GM19238 (cell line): ENCODE data around the gene S100A9.
A peak's percentile ranks its signal among the peaks of the same experiment; 100 is the strongest.

ENCODE experiments used
- DNase-seq: peaks from one replicate; pipeline ENCODE4 v3.0.0; 2011; ENCODE audit warnings: low spot score; ENCODE audit not compliant: insufficient read length

Gene S100A9

GRCh38 chr1:153389401-153389800 lies 31.7 kb downstream of the S100A9 start:
- no peak for DNase-seq

DNA sequence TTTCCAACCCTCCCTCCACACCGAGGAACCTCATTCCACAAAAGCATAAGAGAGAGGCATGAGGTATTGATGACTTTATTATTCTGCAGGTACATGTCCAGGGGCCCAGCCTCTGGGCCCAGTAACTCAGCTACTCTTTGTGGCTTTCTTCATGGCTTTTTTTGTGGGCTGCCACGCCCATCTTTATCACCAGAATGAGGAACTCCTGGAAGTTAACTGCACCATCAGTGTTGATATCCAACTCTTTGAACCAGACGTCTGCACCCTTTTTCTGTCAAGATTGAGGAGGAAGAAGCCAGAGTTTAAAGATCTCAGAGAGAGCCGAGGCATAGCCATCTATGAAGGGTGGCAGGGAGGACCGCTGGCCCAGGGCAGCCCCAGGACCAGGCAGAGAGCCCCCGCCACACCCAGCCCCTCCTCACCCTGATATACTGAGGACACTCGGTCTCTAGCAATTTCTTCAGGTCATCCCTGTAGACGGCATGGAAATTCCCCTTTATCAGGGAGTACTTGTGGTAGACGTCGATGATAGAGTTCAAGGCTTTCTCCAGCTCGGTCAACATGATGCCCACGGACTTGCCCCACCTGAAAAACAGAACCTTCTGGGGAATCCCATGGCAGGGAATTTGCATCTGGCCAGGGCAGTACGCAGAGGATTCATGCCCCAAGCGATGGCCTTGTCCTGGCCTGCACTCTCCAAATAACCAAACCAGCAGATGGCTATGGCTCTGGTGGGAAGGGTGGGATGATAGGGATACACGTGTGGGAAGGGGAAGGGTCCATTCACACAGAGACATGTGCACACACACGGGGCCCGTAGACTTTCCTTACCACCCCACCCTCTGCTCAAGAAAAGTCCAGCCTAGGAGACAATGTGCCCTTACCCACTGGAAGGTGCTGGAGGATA lies 32.6 kb downstream of the S100A9 start:
- no peak for DNase-seq

DNA sequence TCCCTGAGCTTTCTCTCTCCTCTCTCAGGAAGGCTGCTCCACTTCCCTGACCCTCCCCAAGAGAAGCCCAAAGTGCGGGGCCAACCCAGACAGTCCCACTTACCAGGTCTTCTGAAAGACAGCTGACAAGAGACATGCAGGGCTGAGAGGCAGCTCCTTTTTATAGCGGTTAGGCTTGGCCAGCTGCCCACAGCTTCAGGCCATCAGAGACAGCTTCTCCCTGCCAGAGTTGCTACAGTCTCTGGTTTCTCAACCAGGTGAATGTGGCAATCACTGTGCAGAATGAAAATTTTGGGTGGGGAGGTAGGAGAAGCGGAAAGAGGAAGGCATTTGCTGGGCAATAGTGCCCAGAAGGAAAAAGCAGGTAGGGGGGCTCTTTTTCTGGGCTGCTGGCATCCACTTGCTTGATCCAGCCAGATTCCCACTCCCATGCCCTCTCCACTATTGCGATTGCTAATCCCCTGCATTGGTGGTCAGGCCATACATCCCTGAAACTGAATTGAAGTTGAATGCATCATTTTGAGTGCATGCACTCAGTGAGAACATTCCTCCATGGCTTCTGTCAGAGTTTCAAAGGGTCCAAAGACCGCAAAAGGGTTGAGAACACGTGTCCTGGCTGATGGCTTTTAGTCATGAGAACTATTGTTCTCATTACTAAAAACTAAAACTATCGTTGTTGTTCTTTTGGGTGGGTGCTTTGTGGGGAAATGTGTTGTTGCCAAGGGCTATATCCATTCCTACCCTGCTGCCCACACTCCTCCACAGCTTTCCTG lies 33.5 kb downstream of the S100A9 start, which contains the start of gene S100A8:
Gene S100A8 (minus strand): TSS at position 136 of the 773 bp plus-strand sequence. CDS start 538 bp downstream, outside the sequence.
- no peak for DNase-seq

DNA sequence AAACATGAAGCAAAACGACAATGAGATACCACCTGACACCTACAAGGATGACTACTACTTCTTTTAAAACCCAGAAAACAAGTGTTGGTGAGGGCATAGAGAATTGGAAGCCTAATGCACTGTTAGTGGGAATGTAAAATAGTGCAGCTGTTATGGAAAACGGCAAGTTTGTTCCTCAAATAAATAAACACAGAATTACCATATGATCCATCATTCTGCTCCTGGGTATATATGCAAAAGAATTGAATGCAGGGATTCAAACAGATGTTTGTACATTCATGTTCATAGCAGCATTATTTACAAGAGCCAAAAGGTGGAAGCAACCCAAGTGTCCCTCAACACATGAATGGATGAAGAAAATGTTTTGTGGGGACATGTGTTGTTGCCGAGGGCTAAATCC lies 34.6 kb downstream of the S100A9 start:
- no peak for DNase-seq

- DNase-seq = no peak
Observed at GRCh38 chr1:153392822-153393221, 35.2 kb downstream of the S100A9 start.

- no peak for DNase-seq
Observed at GRCh38 chr1:153393926-153394325, 36.3 kb downstream of the S100A9 start.

DNA sequence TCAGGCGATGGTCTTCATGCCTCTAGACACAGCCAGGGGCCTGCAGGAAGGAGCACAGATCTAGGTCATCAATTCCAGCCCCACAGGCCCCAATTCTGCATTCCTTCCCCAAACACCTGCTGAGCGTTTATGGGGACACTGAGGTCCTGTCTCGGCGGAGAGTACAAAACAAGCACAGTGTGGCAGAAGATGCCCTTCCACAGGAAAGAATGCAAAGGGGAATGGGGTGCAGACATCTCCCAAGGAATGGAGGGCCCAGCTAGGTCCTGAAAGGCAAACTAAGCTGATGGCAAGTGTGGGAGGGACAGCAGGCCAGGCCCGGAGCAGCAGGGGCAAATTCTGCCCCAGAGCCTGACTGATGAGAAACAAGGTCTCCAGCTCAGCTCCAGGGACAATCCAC lies 36.7 kb downstream of the S100A9 start:
- DNase-seq = no peak

GRCh38 chr1:153395136-153395685 lies 37.6 kb downstream of the S100A9 start:
- no peak for DNase-seq

DNA sequence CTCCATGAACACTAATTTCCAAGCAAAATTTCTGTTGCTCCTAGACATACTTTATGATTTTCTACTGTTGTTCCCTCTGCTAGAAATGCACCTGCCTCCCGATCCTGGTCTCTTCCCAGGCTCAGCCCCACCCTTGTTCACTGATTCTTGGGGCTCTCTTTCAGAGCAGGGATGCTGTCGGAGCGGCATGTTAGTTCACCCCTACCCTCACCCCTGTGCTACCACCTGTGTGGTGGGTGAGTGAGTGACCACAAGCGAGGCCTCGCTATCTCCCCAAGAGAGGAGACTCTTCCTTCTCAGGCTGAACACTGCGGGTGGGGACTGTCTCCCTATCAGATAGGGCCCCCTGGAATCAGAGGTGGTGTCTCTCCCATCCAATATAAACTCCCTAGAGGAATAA lies 38.1 kb downstream of the S100A9 start:
- DNase-seq = no peak

DNA sequence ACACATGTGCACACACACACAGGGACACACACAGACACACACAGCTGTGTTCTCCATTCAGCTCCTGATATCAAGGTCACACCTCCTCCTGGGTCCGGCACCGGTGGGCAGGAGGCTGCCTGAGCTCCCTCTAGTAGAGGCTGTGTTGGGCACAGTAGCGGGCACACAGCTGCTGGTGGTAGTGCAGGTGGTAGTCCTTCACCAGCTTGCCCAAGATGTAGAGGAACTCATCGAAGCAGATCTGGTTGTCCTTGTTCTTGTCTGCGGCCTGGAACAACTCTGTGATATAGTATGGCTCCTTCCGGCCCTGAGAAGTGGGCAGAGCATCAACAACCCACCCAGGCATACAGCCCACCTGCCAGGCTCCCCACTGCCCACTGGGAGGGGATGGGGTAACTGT lies 38.8 kb downstream of the S100A9 start:
- no peak for DNase-seq

DNA sequence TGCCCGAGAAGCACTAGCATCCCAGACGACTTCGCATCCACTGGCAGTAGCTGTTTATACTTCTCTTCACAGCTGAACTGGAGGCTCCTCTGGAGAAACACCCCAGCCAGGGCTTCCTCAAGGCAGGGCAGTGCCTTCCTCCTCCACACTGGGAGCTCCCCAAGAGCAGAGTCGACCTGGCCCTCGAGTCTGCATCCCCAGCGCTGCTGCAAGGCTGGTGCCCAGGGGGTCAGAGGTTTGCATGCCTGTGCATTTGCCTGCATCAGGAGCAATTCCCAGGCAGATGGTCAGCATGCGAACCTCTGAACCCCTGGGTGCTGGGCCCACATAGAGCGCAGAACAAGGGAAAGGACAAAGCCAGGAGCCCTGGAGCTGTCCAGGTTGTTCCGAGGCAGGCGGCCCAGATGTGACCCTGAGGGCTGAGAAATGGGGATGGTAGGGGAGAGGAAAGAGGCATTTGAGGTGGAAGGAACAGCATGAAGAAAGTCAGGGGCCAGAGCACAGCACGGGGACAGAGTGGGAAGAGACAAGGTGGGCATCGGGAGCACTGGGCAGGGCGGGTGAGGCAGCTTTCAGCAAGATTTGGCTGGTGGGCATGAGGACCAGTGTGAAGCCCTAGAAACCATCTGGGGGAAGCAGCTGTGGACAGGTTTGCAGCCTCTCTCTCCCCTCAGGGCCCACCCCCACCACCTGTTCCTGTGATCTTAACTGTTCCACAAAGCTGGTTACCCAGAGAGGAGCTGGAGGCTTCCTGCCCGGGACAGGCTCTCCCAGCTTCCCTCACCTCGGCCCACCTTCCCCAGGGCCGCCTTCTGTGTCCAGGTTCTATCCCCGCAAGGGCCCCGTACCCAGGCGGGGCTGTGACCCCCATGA lies 39.6 kb downstream of the S100A9 start:
- DNase-seq = no peak

DNA sequence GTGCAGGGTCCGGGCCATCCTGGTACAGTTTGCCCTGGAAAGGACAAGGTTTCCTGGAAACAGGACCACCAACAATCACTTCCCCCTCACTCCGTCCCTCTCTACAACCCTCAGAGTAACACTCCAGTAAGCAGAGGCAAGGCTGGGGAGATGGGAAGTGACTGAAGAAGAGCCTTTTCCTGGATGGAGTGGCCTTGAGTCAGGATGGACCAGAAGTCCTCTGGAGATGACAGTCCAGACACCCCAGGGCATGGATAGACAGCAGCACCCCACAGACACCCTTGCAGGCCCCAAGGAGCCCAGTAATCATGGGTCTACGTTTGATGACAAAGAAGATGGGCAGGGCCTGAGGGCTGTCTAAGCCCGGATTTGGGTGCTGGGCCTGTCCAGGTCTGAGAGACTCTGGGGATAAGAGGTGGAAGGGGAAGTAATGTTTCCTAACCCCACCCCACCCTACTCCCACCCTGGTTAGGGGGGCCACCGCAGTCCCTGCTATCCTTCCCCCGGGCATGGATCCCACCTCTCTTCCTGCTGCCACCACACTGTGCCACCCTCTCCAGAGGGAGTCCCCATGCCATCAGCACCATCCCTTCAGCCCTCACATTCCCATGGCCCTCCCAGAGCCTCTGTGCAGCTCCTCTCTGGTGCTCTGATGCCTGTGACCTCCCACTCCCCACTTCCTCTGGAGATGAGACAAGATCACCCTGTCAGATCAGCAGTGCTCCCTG lies 40.4 kb downstream of the S100A9 start:
- no peak for DNase-seq

DNA sequence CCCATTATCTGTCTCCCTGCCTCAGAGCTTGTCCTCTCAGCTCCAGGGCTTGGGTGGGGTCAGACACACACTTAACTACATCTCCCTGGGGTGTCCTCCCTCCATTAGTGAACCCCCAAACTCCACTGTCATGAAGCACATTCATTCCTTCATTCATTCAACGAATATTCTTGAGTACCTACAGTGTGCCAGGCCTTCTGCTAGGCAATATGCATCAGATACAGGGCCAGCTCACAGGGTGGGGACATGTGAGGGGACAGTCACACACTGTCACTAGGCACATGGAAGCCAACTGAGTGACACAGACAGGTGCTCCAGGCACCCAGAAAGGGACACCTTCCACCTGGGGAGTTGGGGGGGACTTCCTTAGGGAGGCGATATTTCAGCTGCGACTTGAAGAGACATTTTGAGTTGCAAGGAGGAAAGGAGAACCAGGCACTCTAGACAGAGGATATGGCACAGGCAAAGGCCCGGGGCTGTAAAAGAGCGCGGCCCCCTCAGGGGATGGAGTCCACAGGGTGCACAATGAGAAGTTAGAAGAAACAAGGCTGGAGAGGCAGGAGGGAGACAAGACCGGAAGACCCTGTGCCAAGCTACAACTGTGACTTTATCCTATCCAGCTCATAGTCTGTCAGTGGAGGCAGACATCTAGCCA lies 41.9 kb downstream of the S100A9 start:
- no peak for DNase-seq

GRCh38 chr1:153400244-153400643 lies 42.6 kb downstream of the S100A9 start:
- DNase-seq = no peak

DNA sequence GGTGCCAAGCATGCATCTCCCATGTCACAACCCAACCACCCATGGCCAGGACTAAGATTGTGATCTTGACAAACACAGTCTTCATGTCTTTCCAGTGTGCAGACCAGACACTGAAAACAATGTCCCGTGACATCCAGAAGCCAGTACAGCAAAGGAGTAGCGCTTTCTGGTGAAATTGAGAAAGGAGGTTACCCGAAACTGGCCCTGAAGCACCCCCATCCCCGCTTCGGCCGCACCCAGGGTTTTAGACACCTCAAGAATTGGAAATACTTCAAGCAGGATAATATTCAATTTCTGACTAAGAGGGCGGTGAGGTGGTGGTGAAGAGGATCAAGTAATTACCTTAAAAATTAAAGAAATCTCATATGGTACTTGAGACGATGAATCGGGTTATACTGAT lies 43.8 kb downstream of the S100A9 start:
- no peak for DNase-seq

- DNase-seq = no peak
Observed at GRCh38 chr1:153402226-153402625, 44.6 kb downstream of the S100A9 start.

DNA sequence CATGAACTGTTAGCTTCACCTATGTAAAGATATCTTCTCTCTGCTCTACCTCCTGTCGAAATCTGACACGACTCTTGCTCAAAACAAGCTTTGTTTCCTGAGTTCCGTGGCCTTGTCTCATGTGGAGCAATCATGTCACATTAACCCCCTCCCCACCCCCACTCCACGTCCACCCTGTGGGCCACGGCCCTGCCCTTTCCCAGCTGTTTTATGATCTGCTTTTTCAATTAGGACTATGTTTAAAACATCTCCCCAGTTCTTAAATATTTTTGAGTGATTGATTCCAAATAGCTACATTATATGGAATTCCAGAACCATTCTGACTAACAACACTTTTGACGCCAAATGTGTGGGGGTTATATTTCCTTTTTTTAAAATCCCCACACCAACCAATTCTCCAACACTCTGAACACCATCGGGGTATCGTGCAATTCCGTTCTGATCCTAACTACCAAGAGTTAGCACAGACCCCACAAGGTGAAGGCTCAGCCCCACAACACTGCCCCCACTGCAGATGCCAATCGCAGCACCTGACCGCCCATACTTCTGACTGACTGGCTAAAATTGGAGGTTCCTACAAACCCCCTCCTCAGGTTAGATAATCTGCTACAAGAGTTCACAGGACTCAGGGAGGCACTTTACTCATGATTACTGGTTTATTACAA lies 45.9 kb downstream of the S100A9 start:
- no peak for DNase-seq

DNA sequence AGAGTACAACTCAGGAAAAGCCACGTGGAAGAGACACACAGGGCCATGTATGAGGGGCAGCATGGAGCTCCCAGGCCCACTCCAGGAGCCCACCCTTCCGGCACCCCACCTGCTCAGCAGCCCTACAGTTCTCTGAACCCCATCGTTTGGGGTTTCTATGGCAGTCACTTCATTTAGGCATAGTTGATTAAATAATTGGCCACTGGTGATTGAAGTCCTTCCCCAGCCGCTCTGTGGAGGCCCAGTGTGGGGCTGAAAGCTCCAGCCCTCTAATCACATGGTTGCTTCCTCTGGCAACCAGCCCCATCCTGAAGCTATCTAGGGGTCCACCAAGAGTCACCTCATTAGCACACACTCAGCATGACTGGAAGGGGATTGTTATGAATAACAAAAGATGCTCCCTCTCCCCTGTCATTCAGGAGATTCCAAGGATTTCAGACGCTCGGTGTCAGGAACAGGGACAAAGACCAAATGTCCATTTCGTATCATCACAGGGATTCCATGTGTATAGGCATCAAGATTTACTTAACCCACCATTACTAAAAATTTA lies 46.5 kb downstream of the S100A9 start:
- no peak for DNase-seq

- DNase-seq = peak; percentile 47
Observed at GRCh38 chr1:153404768-153405167, 47.1 kb downstream of the S100A9 start.
